ENCODE measurements around the gene PITX2.

PITX2 gene

GRCh38 chr4:110636171-110636679 lies 13.3 kb upstream of the PITX2 start:
- DNase-seq = no peak

DNA sequence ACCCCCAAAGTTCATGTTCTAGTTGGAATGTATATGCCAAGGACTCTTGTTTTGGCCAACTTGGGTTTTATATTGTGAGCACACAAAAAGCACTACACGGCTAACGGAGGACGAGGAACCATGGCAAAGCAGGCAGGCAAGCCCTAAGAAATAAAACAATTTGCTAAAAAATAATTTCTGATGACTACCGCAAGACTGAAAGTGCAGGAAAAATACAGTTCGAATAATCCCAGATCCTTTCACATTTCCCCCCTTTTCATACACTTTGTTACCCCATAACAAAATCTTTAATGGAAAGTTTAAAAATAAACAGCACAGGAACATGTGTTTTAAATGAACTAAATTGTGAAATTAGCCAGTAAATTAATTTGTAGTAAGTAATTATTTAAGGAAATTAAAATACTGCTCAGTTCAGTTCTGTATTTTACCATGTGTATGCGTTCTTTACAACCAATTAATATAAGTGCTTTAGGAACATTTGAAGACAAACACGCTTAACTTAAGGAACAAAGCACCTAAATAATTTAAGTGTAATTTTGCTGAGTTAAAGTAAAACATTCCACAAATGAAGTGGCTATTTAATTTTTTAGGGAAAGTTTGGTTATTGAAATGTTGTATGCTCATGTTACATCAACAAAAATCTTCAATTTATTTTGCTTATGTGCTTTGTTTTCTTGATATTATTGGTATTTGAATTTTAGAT lies 12.4 kb upstream of the PITX2 start:
- no peak for DNase-seq

GRCh38 chr4:110634350-110635162 lies 11.7 kb upstream of the PITX2 start:
- no peak for DNase-seq

DNA sequence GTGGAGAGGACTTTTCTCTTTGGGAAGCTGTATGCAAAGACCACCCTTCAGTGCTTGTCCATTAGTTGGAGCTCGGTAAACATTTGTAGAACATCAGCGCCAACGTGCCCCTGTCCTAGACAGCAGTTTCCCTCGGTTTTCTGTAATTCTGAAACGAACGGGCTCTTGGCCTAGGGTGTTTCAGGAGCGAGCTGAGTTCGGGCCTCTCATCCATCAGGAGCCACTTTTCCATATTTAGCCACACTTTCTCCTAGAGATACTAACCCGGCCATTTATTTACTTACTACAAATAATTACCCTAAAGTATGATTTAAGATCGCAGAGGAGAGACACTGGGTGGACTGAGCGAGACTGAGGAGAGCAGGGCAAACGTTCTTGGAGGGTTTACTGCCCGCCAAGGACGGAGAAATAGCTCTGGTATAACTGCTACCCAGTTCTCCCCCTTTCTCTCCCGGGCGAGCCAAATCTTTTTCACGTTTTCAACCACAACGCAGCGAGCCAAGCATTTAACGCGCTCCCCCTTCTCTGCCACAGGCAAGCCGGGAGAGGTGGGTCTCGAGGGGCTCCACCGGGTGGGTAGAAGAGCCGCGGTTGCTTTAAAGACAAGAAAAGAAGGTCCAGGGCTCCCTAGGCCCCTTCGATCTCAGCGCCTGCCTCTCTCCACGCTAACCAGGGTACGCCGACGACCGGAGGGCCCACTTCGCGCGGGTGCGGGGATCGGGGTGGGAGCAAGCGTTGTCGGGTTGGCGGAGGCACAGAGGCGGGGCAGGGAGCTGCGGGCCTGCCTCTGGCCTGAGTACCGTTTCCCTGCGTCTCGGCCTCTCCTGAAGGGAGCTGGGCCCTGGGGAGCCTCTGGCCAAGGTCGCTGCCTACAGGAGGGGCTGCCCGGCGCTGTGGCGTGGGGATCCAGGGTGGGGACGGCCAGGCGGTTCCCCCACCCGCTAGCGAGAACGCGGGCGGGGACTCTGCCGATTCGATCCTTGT lies 10.8 kb upstream of the PITX2 start:
- no peak for DNase-seq

GRCh38 chr4:110632506-110633357 lies 9.9 kb upstream of the PITX2 start:
- no peak for DNase-seq

GRCh38 chr4:110631584-110632505 lies 9.0 kb upstream of the PITX2 start:
- DNase-seq = no peak

- DNase-seq = no peak
Measured at GRCh38 chr4:110630688-110631402, 8.0 kb upstream of the PITX2 start.

GRCh38 chr4:110629780-110630687 lies 7.2 kb upstream of the PITX2 start:
- no peak for DNase-seq

- DNase-seq = no peak
Measured at GRCh38 chr4:110629214-110629754, 6.4 kb upstream of the PITX2 start.

DNA sequence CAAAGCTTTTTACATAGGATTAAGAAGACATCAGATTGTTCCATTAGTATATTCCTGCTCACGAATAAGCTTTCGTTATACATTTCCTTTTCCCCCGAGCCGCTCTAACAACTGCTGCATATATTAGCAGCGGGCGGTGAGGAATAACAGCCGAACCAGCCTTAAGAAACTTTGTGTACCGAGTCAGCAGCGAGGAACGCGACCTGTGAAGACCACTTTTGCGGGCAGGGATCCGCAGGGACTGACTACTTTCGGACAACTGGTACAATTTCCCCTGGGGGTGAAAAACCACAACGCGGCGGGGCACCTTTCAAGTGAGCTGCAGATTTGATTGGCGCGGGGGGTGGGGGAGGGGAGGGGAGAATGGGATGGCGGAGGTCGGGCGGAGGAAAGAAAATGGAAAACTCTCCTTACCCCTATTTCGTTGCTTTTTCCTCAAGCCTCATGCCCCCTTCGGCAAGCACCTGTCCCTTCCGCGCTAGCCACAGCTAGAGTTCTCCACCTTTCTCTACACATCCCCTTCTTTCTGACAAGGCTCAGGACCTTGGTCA lies 5.9 kb upstream of the PITX2 start:
- DNase-seq = no peak

GRCh38 chr4:110627977-110628662 lies 5.2 kb upstream of the PITX2 start:
- no peak for DNase-seq

DNA sequence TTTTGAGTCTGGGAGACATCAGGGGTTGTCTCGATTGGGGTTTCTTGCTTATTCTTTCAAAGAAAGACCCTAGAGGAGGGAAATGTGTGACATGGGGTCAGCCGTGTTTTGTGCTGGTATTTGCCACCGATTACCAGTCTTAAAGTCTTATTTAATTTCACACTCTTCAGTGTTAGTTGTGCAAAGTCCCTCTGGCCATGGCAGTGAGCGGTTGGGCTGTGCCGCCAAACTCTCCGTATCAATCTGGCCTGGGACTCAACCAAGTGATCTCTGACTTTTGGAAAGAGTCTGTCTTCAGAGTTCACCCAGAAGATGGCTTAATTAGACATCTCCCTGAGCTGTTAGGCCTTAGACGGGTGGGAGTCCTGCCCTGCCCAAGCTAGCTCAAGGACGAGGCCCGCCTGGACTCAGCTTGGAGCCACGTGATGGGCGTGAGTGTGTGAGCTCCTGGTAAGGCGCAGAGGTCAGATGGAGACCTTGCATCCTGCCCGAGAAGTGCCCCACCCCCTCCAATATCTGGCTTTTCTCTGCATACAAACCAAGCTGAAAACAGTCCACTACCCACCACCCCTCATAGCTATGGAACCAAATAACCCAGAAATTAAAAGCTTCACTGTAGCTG lies 3.8 kb upstream of the PITX2 start:
- DNase-seq = no peak

GRCh38 chr4:110625576-110626257 lies 2.8 kb upstream of the PITX2 start:
- DNase-seq = no peak

DNA sequence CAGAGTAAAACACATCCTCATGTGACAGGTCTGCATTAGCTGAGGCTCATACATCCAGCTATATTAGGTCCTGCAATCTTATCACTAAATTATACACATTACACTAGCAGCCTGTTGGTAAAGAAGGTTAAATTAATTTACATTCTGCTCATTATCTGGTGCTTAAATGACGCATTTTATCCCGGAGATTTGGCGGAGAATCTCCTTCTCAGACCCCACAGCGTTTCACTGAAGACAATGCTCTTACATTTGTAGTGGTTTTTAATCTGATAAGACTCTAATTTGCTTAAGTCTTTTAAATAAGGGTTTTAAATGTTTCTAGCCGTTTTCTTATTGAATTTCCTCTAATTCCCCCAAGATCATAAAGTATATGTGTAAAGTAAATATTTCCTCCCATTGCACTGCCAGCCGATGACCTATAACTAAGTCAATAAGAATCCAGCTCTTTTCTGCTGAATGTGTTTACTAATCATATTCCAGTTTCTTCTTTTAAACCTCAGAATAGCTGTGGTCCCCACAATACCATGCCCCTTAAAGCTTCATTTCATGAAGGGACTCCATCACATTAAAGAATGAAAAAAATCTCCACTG lies 2.1 kb upstream of the PITX2 start:
- no peak for DNase-seq

- DNase-seq = no peak
Measured at GRCh38 chr4:110624398-110624780, 1.5 kb upstream of the PITX2 start.

DNA sequence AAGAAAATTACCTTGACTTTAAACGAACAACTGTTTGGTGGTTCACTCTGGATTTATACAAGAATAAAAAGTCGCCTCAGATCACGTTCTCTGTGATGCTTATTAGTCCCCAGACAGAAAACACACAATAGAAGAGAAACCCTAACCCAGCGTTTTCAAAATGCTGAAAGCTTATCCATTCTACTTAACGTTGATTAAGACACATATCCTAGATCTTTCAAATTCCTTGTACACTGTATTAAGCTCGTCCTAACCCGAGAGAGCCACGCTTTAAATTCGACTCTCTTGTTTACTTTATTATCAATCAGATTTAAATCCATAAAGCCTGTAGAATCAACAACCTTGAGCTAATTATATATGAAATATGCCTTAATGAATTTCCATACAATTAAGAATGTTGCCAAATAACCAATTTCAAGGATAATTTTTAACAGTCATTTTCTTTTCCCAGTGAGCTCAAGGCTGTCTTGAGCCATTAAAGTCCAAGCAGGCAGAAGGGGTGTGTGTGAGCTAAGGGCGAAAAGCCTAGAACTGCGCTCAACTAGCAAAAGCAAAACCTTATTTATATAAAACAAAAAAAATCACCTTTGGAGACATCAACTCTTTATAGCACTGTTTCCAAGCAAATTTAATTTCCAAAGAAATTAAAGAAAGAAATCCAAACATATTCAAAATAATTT lies 981 bp upstream of the PITX2 start:
- DNase-seq = no peak

Data from NCI-H1092 treated with DMSO at 0.1 percent for 48 hours (cell line).